Midbrain (tissue), 1 donor: ENCODE measurements around the gene GFOD2.

Experiments
- DNase-seq: peaks from one replicate; lab custom pipeline; 2025; lab: John Stamatoyannopoulos, UW

GFOD2 gene

GRCh38 chr16:67672739-67673662 is 46.1 kb downstream of the GFOD2 start:
- peak; percentile 44 for DNase-seq

DNA sequence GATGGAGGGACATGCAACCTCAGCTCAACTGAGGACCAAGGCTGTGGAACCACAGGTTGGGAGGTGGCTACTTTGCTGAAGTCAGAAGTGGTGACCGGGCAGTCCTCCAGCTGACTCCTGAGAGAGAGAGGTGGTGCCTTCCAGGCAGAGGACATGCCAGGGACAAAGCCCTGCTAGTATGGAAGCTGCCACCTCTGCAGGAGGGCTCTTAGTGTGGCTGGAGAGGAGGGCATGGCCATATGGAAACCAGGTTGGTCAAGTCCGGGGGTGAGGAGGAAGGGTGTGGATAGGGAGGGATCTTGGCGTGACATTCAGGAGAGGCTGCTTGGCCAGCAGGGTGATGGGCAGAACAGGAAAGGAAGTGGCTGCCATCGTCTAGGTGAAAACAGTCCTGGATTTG is 46.8 kb downstream of the GFOD2 start:
- no peak for DNase-seq

GRCh38 chr16:67669499-67670101 is 49.5 kb downstream of the GFOD2 start:
- DNase-seq: no peak

- no peak for DNase-seq
Measured at GRCh38 chr16:67668495-67669157, 50.5 kb downstream of the GFOD2 start.

GRCh38 chr16:67667817-67668494 is 51.2 kb downstream of the GFOD2 start:
- DNase-seq: peak; percentile 85

- DNase-seq: no peak
Measured at GRCh38 chr16:67667453-67667816, 51.7 kb downstream of the GFOD2 start.

DNA sequence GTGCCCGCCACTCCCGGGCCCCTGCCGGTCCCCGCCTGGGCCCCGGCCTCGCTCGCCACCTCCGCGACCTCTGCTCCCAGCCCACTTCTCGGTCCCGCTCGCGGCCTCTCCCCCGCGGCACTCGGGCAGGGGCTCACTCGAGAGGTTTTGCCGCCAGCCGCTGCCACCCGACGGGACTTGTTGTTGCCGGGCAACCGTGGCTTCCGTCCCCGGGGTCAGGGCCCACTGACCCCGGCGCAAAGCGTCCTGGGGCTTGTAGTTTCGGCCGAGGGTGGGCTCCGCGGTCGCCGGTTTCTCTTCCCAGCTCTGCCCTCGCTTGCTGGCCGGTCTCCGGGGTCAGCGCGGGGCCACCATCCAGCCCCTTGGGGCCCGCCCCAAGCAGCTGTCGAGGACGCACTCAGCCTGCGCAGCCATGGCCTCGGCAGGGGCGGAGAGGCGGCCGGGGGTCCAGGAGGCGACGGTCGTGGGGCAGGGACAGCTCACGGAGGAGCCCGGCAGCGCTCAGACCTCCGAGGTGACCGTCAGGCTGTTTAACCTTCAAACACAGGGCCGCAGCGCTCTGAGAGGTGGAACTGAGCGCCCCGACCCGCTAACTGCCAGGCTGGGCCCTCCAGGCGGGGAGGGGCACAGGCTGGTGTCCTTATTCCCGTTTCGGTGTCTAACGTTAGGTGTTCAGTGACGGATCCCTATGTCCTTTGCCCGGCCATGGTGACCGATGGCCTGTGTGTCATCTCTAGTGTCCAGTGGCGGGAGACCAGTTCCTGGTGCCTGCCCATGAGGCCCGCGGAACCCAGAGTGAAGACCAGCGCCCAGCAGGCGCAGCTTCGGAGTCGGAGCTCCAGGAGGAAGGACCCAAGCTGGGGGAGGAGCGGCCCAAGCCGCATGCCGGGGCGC is 52.3 kb downstream of the GFOD2 start, which contains the start of the genes C16orf86 and ENKD1:
Gene C16orf86 (plus strand): TSS at position 256 of the 894 bp plus-strand sequence. CDS start 157 bp downstream, at position 413.
Gene ENKD1 (minus strand): TSS at position 192 of the 894 bp plus-strand sequence. CDS start 308 bp downstream, outside the sequence.
- DNase-seq: peak; percentile 80

DNA sequence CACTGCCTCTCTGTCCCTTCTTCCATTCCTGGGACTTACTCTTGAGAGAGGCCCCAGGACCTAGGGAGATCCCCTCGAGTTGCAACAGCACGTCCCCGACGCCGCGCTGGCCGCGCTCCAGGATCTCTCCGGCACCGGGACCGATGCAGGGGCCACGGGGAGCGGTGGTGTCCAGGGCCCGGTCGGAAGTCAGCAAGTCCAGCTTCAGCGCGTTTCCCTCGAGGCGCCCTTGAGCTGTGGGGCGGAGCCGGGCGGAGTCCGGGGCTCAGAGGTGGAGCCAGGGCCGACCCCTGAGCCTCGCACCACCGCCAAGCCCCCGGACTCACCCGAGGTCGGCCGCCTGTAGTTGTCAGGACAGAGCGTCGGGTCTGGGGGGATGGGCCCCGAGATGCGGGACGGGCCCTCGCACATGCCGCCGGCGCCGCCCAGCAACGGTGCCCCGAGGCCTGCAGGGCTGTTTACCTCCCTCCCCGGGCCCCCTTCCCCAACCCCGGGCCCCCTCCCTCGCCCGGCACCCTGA is 53.0 kb downstream of the GFOD2 start:
- no peak for DNase-seq

- DNase-seq: no peak
Measured at GRCh38 chr16:67665598-67665997, 53.5 kb downstream of the GFOD2 start.

- no peak for DNase-seq
Measured at GRCh38 chr16:67664871-67665270, 54.2 kb downstream of the GFOD2 start.

GRCh38 chr16:67664258-67664657 is 54.9 kb downstream of the GFOD2 start:
- DNase-seq: no peak

GRCh38 chr16:67663877-67664222 is 55.3 kb downstream of the GFOD2 start:
- no peak for DNase-seq

GRCh38 chr16:67663151-67663876 is 55.8 kb downstream of the GFOD2 start:
- DNase-seq: no peak

GRCh38 chr16:67662653-67663010 is 56.5 kb downstream of the GFOD2 start:
- no peak for DNase-seq

- no peak for DNase-seq
Measured at GRCh38 chr16:67661886-67662652, 57.0 kb downstream of the GFOD2 start.

DNA sequence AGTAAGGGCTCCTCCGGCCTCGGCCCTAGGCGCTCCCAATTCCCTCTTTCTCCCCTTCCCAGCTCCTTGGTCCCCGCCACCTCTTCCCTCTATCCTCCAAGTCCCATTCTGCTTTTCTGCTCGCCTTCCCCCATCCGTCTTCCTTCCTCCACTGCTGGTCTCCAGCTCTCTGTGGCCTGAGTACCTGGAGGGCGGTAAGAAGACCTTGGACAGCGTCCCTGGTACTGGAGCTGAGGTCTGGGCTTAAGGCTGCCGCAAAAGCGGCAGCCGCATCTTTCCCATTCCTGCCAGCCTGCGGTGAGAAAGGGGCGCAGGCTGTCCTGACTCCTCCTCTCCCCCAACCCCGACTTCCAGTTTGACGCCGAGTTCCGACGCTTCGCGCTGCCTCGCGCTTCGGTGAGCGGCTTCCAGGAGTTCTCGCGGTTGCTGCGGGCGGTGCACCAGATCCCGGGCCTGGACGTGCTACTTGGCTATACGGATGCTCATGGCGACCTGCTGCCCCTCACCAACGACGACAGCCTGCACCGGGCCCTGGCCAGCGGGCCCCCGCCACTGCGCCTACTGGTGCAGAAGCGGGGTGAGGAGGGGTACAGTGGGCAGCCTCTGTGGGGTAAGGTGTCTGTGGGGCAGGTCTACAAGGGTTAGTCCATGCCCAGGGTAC is 57.9 kb downstream of the GFOD2 start:
- peak; percentile 23 for DNase-seq

- DNase-seq: peak; percentile 96
Measured at GRCh38 chr16:67660564-67661028, 58.5 kb downstream of the GFOD2 start, which contains the start of gene PARD6A. TSS of gene PARD6A (plus strand) at chr16:67660960. CDS start at chr16:67661039, 79 bp downstream.
